Measurements from ENCODE around the gene CHAC1.

Gene CHAC1, protein sequence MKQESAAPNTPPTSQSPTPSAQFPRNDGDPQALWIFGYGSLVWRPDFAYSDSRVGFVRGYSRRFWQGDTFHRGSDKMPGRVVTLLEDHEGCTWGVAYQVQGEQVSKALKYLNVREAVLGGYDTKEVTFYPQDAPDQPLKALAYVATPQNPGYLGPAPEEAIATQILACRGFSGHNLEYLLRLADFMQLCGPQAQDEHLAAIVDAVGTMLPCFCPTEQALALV

GRCh38 chr15:40952901-40953712 is at the start of gene CHAC1:
Gene CHAC1, plus strand, starts transcription at chr15:40953471. Its CDS starts 113 bp downstream, at chr15:40953584.
- DNase-seq, result peak; percentile 66

DNA sequence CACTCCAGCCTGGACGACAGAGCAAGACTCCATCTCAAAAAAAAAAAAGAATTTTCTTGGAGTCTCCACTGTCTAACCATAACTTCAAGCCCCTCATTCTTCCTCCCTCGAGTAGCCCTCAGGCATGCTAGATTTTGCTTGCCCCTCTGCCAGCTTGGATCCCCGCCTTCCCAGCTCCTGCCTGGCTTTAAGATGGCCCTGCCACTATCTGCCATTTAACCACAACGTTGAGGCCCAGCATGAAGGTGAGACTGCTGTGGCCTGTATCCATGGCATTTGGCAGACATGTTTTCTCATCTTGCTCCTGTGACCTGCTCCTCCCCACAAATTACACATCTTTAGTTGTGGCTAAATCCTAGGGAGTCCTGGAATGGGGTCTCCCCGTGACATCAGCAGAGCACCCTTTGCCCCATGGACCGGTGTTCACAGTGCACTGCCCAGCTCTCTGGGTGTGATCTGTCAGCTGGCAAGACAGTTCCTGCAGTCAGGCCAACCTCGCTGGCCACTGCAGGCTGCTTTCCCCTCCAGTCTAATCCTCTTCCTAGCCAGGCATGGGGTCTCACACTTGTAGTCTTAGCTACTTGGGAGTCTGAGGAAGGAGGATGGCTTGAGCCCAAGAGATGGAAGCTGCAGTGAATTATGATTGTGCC is 48.6 kb upstream of the CHAC1 start:
- DNase-seq, result no peak

GRCh38 chr15:40906091-40906990 is 46.9 kb upstream of the CHAC1 start:
- peak; percentile 86 for DNase-seq

GRCh38 chr15:40906991-40907802 is 46.1 kb upstream of the CHAC1 start:
- no peak for DNase-seq

GRCh38 chr15:40908095-40908494 is 45.2 kb upstream of the CHAC1 start:
- no peak for DNase-seq

- no peak for DNase-seq
These were observed 43.3 kb upstream of the CHAC1 start for GRCh38 chr15:40909662-40910630.

- no peak for DNase-seq
These were observed 42.1 kb upstream of the CHAC1 start for GRCh38 chr15:40911141-40911540.

- DNase-seq, result no peak
These were observed 41.6 kb upstream of the CHAC1 start for GRCh38 chr15:40911693-40912092.

DNA sequence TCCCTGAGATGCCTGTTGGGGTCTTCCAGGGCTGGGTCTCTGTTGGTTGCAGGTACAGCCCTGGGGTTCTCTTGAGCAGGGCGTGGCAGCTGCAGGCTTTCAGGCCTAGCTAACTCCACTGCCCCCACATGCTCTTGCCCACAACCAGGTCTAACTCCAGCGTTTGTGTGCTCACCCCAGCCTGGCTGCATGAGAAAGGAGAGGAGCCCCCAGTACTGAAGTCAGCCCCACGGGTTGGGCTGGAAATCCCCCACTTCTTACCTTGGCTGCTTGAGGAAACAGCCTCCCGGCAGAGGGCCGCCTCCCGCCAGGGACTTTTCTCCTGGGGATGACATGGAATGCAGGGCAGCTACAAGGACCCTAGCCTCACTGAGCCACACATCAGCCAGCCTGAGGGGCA is 40.8 kb upstream of the CHAC1 start:
- no peak for DNase-seq

GRCh38 chr15:40914013-40914412 is 39.3 kb upstream of the CHAC1 start:
- no peak for DNase-seq

- no peak for DNase-seq
These were observed 38.8 kb upstream of the CHAC1 start for GRCh38 chr15:40914486-40914885.

DNA sequence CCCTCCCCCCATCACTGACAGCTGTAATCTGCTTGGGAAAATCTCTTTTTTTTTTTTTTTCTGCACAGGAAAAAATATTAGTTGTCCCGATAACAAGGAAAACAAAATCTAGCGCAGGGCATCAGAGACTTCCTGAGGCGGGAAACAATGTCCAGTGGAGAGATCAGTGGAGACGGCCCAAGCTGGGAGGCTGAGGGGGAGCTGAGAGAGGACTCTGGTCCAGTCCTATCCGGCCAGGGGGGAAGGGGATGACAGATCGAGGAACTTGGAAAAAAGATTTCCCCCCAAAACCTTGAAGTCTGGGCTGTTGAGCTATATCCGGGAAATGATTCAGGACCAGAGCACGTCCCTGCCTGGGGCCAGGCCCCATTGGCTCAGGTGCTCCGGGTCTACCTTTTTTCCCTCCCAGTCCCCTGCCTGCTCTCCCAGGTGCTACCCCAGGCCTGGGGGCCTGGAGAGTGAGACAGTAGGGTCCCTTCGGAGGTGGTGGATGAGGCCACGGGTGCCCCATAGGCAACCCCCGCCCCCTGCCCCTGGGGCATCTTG is 38.1 kb upstream of the CHAC1 start:
- DNase-seq, result no peak

- no peak for DNase-seq
These were observed 37.6 kb upstream of the CHAC1 start for GRCh38 chr15:40915679-40916078.

DNA sequence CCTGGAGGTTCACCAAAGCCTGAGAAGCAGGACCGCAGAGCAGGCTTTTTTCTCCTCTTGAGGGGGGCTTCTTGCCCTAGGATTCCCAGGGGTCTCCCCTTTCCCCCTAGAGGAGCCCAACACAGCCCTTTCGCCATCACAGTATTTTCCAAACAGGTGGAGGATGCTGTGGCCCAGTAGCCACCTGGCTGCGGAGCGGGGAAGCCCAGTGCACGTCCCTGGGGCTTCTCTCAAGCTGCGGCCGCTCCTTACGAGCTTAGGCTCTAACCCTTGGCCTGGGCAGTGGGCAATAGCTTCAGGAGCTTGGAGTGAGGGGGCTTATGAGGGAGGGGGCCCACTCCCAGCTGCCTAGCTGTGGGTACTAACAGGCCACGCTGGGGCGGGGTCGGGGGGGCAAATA is 35.7 kb upstream of the CHAC1 start:
- DNase-seq, result no peak

DNA sequence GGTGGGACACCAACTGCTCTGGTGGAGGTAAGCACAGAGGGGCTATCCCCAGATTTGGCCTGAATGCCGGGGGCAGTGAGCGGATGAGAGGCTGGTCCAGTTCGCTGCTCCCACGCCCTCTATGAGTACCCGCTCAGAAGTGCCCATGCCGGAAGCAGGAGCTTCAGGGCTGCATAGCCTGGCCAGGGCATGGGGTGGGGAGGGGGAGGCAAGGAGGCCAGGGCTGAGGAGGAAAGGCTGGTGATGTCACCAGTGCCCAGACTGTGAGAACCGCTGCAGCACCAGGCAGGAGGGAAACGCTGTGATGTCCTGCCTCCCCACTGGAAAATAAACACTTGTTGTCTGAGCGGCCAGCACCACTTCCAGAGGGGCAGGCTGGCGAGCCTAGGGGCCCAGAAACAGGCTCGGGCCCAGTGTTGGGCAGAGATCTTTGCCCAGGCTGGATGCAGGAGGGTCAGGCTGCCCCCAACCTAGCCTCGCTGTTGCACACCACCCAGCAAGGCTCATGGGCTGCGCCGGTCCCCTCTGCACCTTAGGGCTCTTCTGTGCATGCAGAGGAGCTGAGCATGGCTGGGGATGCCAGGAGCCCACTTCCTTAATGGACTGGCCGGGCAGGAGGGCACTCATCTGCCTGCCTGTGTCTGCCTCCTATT is 35.0 kb upstream of the CHAC1 start:
- no peak for DNase-seq

- DNase-seq, result no peak
These were observed 34.4 kb upstream of the CHAC1 start for GRCh38 chr15:40918799-40919392.

DNA sequence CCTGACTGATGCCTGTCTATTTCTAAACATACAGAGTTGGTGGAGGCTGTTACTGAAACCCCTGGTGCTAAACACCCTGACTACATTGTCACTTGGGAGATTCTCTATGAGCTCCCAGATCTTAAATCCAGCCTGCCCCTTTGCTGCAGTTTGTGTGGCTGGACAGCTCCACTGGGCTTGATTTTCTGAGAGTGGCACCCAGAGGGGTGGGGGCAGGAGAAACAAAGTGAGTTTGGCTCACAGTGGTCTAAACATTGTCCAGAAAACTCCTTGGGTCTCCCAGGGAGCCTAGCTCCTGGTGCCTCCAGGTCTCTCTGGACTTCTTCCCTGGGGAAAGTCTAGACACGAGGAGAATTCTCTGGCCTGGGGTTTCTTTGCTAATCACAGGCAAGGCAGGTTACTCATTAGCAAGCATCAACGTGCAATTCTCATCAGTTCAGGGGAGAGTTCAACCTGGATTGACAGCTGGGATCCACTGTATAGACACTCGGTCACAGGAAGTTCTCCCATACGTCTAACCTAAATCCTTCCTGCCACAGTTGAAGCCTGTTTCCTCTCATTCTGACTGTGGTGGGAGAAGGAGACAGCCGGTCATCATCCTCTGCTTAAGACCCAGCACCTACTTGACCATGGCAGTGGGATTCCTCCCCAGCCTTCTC is 31.2 kb upstream of the CHAC1 start:
- DNase-seq, result no peak

GRCh38 chr15:40922608-40923005 is 30.7 kb upstream of the CHAC1 start:
- DNase-seq, result no peak

DNA sequence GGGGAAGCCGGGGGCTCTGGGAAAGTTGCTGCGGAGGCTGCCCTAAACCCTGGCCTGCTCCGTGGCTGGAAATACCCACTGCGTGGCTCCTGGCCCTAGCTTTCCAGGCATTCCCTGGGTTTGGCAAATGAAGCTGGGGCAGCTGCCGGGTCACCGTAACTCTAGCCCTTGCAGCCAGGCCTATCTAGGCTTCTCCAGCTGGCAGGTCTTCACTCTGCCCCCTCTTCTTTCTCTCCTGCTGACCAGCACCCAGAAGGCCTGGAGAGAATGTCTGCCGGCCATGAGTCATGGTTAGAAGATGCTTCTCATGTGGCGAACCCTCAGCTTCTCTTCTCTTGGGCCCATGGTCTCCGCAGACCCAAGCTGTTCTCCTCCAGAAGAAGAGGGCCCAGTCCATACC is 29.7 kb upstream of the CHAC1 start:
- DNase-seq, result no peak

Data from GOT3 (cell line).